PC-3 (cell line): ENCODE data around the gene PACSIN2. TPM values are rescaled to one million over a fixed set of nuclear protein-coding genes. Genes with fewer than 3 reads are reported as not detected.

Experiments
- ATAC-seq: fragments of 200-7000 bp; cut with Tn5 transposase; 2 replicates; pipeline ENCODE4 v1.9.1; 2020; ENCODE audit warnings: mild to moderate bottlenecking, moderate library complexity
- BruUV-seq: library from RNA; stranded (reverse); fragments of 400-500 nt; replicated peaks from 2 replicates; lab custom pipeline; 2021; lab: Mats Ljungman, UMichigan
- CTCF ChIA-PET: fragments of 300-600 bp; sonication (Branson Sonifier 250); formaldehyde crosslinking; loops from one replicate; lab custom pipeline; 2022; ENCODE audit warnings: antibody characterized with exemption; lab: Charles Lee
- POLR2A ChIA-PET: fragments of 300-600 bp; sonication (Branson Sonifier 250); formaldehyde crosslinking; loops from one replicate; lab custom pipeline; 2022; ENCODE audit warnings: antibody characterized with exemption; ENCODE audit not compliant: unreplicated experiment; lab: Charles Lee
- DNase-seq: peaks from one replicate; pipeline ENCODE4 v3.0.0-alpha.2; 2015
- H2AFZ ChIP-seq: fragments of 300-600 bp; sonication (generic); 2 replicates; pipeline ENCODE4 v1.6.0; 2016; ENCODE audit warnings: antibody characterized with exemption, low read length
- H3F3A ChIP-seq: fragments of 300-600 bp; sonication (generic); one replicate; pipeline ENCODE4 v1.6.0; 2017; ENCODE audit warnings: antibody characterized with exemption, low read length, control low read depth, mild to moderate bottlenecking; ENCODE audit not compliant: unreplicated experiment
- H3K27ac ChIP-seq: fragments of 300-600 bp; sonication (generic); 2 replicates; pipeline ENCODE4 v1.5.1; 2016; ENCODE audit warnings: mild to moderate bottlenecking, low read length
- H3K27me3 ChIP-seq: fragments of 300-600 bp; sonication (generic); 2 replicates; pipeline ENCODE4 v1.6.1; 2016; ENCODE audit warnings: low read length, mixed read lengths
- H3K36me3 ChIP-seq: fragments of 300-600 bp; sonication (generic); 2 replicates; pipeline ENCODE4 v1.6.1; 2016; ENCODE audit warnings: low read depth, mixed run types, low read length, mixed read lengths
- H3K4me1 ChIP-seq: fragments of 300-600 bp; sonication (generic); 2 replicates; pipeline ENCODE4 v1.5.1; 2016; ENCODE audit warnings: low read length; ENCODE audit not compliant: insufficient read depth
- H3K4me2 ChIP-seq: fragments of 300-600 bp; sonication (generic); 2 replicates; pipeline ENCODE4 v1.6.0; 2016; ENCODE audit warnings: low read length
- H3K4me3 ChIP-seq: fragments of 300-600 bp; sonication (generic); 2 replicates; pipeline ENCODE4 v1.5.1; 2016; ENCODE audit warnings: mild to moderate bottlenecking, low read length, mixed read lengths
- H3K79me2 ChIP-seq: fragments of 300-600 bp; sonication (generic); 2 replicates; pipeline ENCODE4 v1.6.1; 2017; ENCODE audit warnings: low read length, mixed read lengths
- H3K9ac ChIP-seq: fragments of 300-600 bp; sonication (generic); 2 replicates; pipeline ENCODE4 v1.6.0; 2016; ENCODE audit warnings: mild to moderate bottlenecking, low read length
- H3K9me2 ChIP-seq: fragments of 300-600 bp; sonication (generic); replicated peaks from 2 replicates; pipeline ENCODE4 v1.6.1; 2016; ENCODE audit warnings: mixed run types, low read length, mixed read lengths
- H3K9me3 ChIP-seq: fragments of 300-600 bp; sonication (generic); 2 replicates; pipeline ENCODE4 v1.6.1; 2016; ENCODE audit warnings: low read length, mixed read lengths
- H4K20me1 ChIP-seq: fragments of 300-600 bp; sonication (generic); 2 replicates; pipeline ENCODE4 v1.6.1; 2016; ENCODE audit warnings: low read length, mixed read lengths
- EZH2 ChIP-seq: fragments of 300-600 bp; sonication (generic); IDR thresholded peaks from one replicate; pipeline ENCODE4 v1.6.1; 2017; ENCODE audit warnings: antibody characterized with exemption, mild to moderate bottlenecking, low read length; ENCODE audit not compliant: unreplicated experiment
- EZH2phosphoT487 ChIP-seq: fragments of 300-600 bp; sonication (generic); IDR thresholded peaks from 2 replicates; pipeline ENCODE4 v1.6.1; 2018; ENCODE audit warnings: mild to moderate bottlenecking, antibody characterized with exemption, low read length, borderline replicate concordance
- intact Hi-C: fragments of 100-400 bp; cut with micrococcal nuclease; formaldehyde crosslinking; loops from 2 replicates; pipeline ENCODE4 v1.9.0; 2023
- total RNA-seq: library from RNA; depleted of rRNA; stranded (reverse); fragments of >200 nt; gene quantifications from 2 replicates; pipeline ENCODE4 v1.2.3, GENCODE V29; 2014
- TF ChIP-seq, protein P1 (sequence below): fragments of 300-600 bp; sonication (generic); conservative IDR thresholded peaks from 2 replicates; pipeline ENCODE4 v1.5.1; 2017; ENCODE audit warnings: antibody characterized with exemption, low read depth, mild to moderate bottlenecking, low read length

Gene PACSIN2
- total RNA-seq, 1 experiment from 2014 or later = 25.7 TPM

DNA sequence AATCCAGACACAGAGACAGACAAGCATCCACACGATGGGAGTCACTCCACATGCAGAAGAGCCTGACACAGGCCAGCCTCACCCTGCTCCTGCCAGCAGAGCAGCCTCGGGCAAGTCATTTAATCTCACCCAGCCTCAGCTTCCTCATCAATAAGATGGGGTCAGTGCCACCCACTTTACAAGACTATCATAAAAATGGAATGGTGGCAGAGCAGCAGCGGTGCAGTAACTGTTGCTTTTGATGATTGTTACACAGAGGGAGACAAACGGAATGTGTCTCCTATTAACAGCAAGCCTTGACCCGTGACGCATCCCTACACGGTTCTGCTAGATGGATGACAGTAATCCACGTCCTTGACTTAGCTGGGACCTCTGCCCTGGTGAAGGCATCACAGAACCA lies 131.8 kb downstream of the PACSIN2 start:
- CTCF ChIA-PET = no interaction called here

DNA sequence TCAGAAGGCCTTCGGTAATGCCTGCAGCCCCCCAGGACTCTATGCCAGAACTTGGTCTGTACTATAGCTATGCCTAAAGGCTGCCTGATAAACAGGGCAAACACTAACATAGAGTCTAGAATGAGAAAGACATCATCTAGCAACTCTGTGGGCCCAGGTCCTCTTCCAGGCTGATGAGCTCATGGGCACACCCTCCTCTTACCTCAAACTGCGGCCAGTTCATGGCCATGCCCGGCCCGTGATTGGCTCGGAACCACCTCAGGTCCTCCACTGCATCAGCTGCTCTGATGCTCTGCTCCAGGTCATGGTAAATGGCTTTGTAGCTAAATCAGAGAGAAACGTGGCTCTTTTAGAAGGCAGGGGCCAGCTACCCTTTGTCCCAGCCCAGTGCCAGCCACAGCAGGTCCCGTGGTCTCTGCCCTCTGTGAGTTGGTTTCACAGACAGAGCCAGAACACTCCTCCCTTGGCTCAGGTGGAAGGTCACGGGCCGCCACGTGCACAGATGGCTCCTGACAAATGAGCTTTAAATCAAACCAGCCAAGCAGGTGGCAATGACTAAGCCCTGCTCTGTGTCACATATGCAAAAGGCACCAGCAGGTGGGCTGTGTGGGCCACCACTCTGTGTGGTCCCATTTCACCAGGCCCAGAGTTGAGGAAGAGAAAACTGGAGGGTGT lies 132.8 kb downstream of the PACSIN2 start:
- no peaks in the 10 kb centered on the region for H3F3A ChIP-seq
- H3K79me2 ChIP-seq = no peaks in the 10 kb centered on the region
- no peak overlapping the region for H2AFZ ChIP-seq
- no TSS peak for BruUV-seq
- H3K4me1 ChIP-seq = no peaks in the 10 kb centered on the region
- ATAC-seq = no peak
- H3K9ac ChIP-seq = no peak overlapping the region
- H4K20me1 ChIP-seq = no peaks in the 10 kb centered on the region
- CTCF ChIA-PET = no interaction called here
- no peaks in the 10 kb centered on the region; the same call in 1 of the 2 replicates for H3K36me3 ChIP-seq
- no peak overlapping the region for H3K4me2 ChIP-seq
- POLR2A ChIA-PET = no interaction called here
- DNase-seq = no peak
- no peaks in the 10 kb centered on the region for H3K9me2 ChIP-seq
- TF ChIP-seq EZH2 (no peak), EZH2phosphoT487 (no peak)
- no peak overlapping the region for H3K4me3 ChIP-seq
- no peaks in the 10 kb centered on the region for H3K9me3 ChIP-seq
- intact Hi-C loops = no loop called here
- H3K27ac ChIP-seq = no peak overlapping the region
- no peaks in the 10 kb centered on the region for H3K27me3 ChIP-seq

More for the DNA sequence above, 131.8 kb downstream of the PACSIN2 start:
- intact Hi-C loops = no loop called here
- Histone ChIP-seq H3K9ac (no peak overlapping the region), H3K4me3 (no peak overlapping the region), H3K36me3 (no peaks in the 10 kb centered on the region; the same call in 1 of the 2 replicates), H3K9me2 (no peaks in the 10 kb centered on the region), H4K20me1 (no peaks in the 10 kb centered on the region), H3K79me2 (no peaks in the 10 kb centered on the region), H3K4me1 (no peaks in the 10 kb centered on the region), H2AFZ (no peak overlapping the region), H3K9me3 (no peaks in the 10 kb centered on the region), H3K27me3 (no peaks in the 10 kb centered on the region), H3K4me2 (no peak overlapping the region), H3F3A (no peaks in the 10 kb centered on the region), H3K27ac (no peak overlapping the region)
- DNase-seq (no peak), ATAC-seq (no peak)
- TF ChIP-seq EZH2 = no peak
- no peak for TF ChIP-seq EZH2phosphoT487
- TF ChIP-seq, protein P1, sequence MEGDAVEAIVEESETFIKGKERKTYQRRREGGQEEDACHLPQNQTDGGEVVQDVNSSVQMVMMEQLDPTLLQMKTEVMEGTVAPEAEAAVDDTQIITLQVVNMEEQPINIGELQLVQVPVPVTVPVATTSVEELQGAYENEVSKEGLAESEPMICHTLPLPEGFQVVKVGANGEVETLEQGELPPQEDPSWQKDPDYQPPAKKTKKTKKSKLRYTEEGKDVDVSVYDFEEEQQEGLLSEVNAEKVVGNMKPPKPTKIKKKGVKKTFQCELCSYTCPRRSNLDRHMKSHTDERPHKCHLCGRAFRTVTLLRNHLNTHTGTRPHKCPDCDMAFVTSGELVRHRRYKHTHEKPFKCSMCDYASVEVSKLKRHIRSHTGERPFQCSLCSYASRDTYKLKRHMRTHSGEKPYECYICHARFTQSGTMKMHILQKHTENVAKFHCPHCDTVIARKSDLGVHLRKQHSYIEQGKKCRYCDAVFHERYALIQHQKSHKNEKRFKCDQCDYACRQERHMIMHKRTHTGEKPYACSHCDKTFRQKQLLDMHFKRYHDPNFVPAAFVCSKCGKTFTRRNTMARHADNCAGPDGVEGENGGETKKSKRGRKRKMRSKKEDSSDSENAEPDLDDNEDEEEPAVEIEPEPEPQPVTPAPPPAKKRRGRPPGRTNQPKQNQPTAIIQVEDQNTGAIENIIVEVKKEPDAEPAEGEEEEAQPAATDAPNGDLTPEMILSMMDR = no peak
- no TSS peak for BruUV-seq
- POLR2A ChIA-PET = no interaction called here

DNA sequence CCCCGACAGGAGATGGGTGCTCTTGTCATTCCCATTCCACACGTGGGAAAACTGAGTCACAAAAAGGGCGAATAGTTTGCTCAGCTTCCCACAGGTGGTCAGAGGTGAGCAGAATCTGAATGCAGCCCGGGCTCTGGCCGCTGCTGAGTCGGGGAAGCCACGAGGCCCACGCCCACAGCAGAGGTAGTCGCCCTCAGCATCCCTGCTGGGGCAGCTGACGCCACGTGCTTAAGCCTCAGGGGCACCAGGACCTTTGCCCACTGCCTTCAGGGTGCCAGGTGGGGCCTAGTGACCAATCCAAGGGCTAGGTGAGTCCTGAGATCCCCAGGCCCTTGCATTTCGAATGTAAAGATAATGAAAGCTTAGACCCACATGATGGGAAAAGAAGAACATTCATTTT lies 133.7 kb downstream of the PACSIN2 start:
- Histone ChIP-seq H3K36me3 (no peaks in the 10 kb centered on the region; the same call in 1 of the 2 replicates), H3K27me3 (no peaks in the 10 kb centered on the region), H3K4me2 (no peak overlapping the region), H3F3A (no peaks in the 10 kb centered on the region), H3K4me1 (no peaks in the 10 kb centered on the region), H3K27ac (no peak overlapping the region), H2AFZ (no peak overlapping the region), H3K79me2 (no peaks in the 10 kb centered on the region), H3K9me3 (no peaks in the 10 kb centered on the region), H3K9me2 (no peaks in the 10 kb centered on the region), H4K20me1 (no peaks in the 10 kb centered on the region), H3K9ac (no peak overlapping the region), H3K4me3 (no peak overlapping the region)
- DNase-seq (no peak), ATAC-seq (no peak)
- intact Hi-C loops = no loop called here
- CTCF ChIA-PET = no interaction called here
- POLR2A ChIA-PET = no interaction called here
- no TSS peak for BruUV-seq
- TF ChIP-seq EZH2 = no peak
- TF ChIP-seq, protein P1 = no peak
- TF ChIP-seq EZH2phosphoT487 = no peak
